Panc1 (cell line): ENCODE measurements around the gene ITLN1. TPM values are rescaled to one million over a fixed set of nuclear protein-coding genes. Genes with fewer than 3 reads are reported as not detected.

Experiments used
- ATAC-seq: fragments of 200-7000 bp; cut with Tn5 transposase; 2 replicates; pipeline ENCODE4 v1.9.1; 2020; ENCODE audit warnings: mild to moderate bottlenecking, moderate library complexity
- BruUV-seq: library from RNA; stranded (reverse); fragments of 400-500 nt; replicated peaks from 2 replicates; lab custom pipeline; 2021; lab: Mats Ljungman, UMichigan
- CTCF ChIA-PET: fragments of 300-600 bp; sonication (Branson Sonifier 250); formaldehyde crosslinking; loops from one replicate; lab custom pipeline; 2022; ENCODE audit warnings: antibody characterized with exemption; lab: Charles Lee
- POLR2A ChIA-PET: fragments of 300-600 bp; sonication (Branson Sonifier 250); formaldehyde crosslinking; loops from one replicate; lab custom pipeline; 2022; ENCODE audit warnings: antibody characterized with exemption; lab: Charles Lee
- DNase-seq: peaks from one replicate; pipeline ENCODE4 v3.0.0-alpha.2; 2010; ENCODE audit warnings: low read depth, low spot score
- H3K27ac ChIP-seq: 2 replicates; pipeline ENCODE4 v1.5.1; 2011; ENCODE audit warnings: mild to moderate bottlenecking, low read length, inconsistent platforms
- H3K27me3 ChIP-seq: fragments of 200-500 bp; sonication (Bioruptor generic); 2 replicates; pipeline ENCODE4 v1.6.0; 2014; ENCODE audit warnings: low read length, inconsistent platforms; ENCODE audit not compliant: control insufficient read depth, insufficient read depth
- H3K36me3 ChIP-seq: fragments of 200-500 bp; sonication (Bioruptor generic); 2 replicates; pipeline ENCODE4 v1.5.1; 2014; ENCODE audit warnings: inconsistent platforms, mild to moderate bottlenecking, low read length, moderate library complexity; ENCODE audit not compliant: control insufficient read depth, insufficient read depth
- H3K4me1 ChIP-seq: 2 replicates; pipeline ENCODE4 v1.5.1; 2011; ENCODE audit warnings: inconsistent platforms, mild to moderate bottlenecking, low read length, moderate library complexity; ENCODE audit not compliant: control insufficient read depth, insufficient read depth
- H3K4me3 ChIP-seq, 2 experiments: 2 replicates each; pipeline ENCODE4 v1.5.1; 2011 to 2012; ENCODE audit warnings: low read depth in 2 of 2, low read length in 2 of 2, mild to moderate bottlenecking in 2 of 2, inconsistent platforms in 1 of 2, moderate library complexity in 1 of 2
- H3K9me3 ChIP-seq: fragments of 200-500 bp; sonication (Bioruptor generic); 2 replicates; pipeline ENCODE4 v1.5.1; 2014; ENCODE audit warnings: low read depth, mild to moderate bottlenecking, inconsistent platforms, low read length, moderate library complexity; ENCODE audit not compliant: control insufficient read depth, insufficient read depth
- POLR2AphosphoS5 ChIP-seq: IDR thresholded peaks from 2 replicates; pipeline ENCODE4 v1.6.1; 2012; ENCODE audit warnings: mild to moderate bottlenecking, low read depth, low read length, moderate library complexity
- SIN3A ChIP-seq: IDR thresholded peaks from 2 replicates; pipeline ENCODE4 v1.6.1; 2012; ENCODE audit warnings: low read depth, mild to moderate bottlenecking, low read length, moderate library complexity, borderline replicate concordance; ENCODE audit not compliant: insufficient read depth
- TCF7L2 ChIP-seq: IDR thresholded peaks from 2 replicates; pipeline ENCODE4 v1.6.1; 2011; ENCODE audit warnings: mild to moderate bottlenecking, low read depth, low read length, inconsistent platforms
- in situ Hi-C: cut with HindIII; loops from 2 replicates; pipeline ENCODE4 v1.10.0; 2016; ENCODE audit warnings: low sequenced_read_pairs, low pct_unique_long_range_greater_than_20kb
- intact Hi-C: fragments of 100-400 bp; cut with micrococcal nuclease; formaldehyde crosslinking; loops from one replicate; pipeline ENCODE4 v1.10.0; 2022; ENCODE audit not compliant: unreplicated experiment
- total RNA-seq: library from RNA; stranded (reverse); gene quantifications from one replicate; pipeline ENCODE4 v1.2.1, GENCODE V29; 2021; ENCODE audit not compliant: unreplicated experiment
- TF ChIP-seq, protein P1 (sequence below): fragments of 450-650 bp; IDR thresholded peaks from 2 replicates; pipeline ENCODE4 v1.5.1; 2017; ENCODE audit warnings: mild to moderate bottlenecking
- TF ChIP-seq, protein P2 (sequence below), 2 experiments: IDR thresholded peaks; 2 replicates each; pipeline ENCODE4 v1.6.1; 2011 to 2012; ENCODE audit warnings: low read depth in 2 of 2, control low read depth in 1 of 2, low read length in 1 of 2, mild to moderate bottlenecking in 1 of 2, moderate library complexity in 1 of 2; ENCODE audit not compliant: insufficient read depth in 1 of 2

Gene ITLN1
- total RNA-seq, 1 experiment from 2014 or later: not detected

GRCh38 chr1:160853754-160854153 lies 31.2 kb downstream of the ITLN1 start:
- in situ Hi-C loops (no loop called here), intact Hi-C loops (no loop called here)
- 0 out of 2 replicates have a peak, but pooled peaks cover 6% of the 10 kb centered on the region for H3K27me3 ChIP-seq
- no peaks in the 10 kb centered on the region for H3K4me1 ChIP-seq
- ATAC-seq: no peak
- DNase-seq: no peak
- TF ChIP-seq, protein P1, sequence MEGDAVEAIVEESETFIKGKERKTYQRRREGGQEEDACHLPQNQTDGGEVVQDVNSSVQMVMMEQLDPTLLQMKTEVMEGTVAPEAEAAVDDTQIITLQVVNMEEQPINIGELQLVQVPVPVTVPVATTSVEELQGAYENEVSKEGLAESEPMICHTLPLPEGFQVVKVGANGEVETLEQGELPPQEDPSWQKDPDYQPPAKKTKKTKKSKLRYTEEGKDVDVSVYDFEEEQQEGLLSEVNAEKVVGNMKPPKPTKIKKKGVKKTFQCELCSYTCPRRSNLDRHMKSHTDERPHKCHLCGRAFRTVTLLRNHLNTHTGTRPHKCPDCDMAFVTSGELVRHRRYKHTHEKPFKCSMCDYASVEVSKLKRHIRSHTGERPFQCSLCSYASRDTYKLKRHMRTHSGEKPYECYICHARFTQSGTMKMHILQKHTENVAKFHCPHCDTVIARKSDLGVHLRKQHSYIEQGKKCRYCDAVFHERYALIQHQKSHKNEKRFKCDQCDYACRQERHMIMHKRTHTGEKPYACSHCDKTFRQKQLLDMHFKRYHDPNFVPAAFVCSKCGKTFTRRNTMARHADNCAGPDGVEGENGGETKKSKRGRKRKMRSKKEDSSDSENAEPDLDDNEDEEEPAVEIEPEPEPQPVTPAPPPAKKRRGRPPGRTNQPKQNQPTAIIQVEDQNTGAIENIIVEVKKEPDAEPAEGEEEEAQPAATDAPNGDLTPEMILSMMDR: no peak
- TF ChIP-seq SIN3A (no peak), POLR2AphosphoS5 (no peak), TCF7L2 (no peak)
- TF ChIP-seq, protein P2, sequence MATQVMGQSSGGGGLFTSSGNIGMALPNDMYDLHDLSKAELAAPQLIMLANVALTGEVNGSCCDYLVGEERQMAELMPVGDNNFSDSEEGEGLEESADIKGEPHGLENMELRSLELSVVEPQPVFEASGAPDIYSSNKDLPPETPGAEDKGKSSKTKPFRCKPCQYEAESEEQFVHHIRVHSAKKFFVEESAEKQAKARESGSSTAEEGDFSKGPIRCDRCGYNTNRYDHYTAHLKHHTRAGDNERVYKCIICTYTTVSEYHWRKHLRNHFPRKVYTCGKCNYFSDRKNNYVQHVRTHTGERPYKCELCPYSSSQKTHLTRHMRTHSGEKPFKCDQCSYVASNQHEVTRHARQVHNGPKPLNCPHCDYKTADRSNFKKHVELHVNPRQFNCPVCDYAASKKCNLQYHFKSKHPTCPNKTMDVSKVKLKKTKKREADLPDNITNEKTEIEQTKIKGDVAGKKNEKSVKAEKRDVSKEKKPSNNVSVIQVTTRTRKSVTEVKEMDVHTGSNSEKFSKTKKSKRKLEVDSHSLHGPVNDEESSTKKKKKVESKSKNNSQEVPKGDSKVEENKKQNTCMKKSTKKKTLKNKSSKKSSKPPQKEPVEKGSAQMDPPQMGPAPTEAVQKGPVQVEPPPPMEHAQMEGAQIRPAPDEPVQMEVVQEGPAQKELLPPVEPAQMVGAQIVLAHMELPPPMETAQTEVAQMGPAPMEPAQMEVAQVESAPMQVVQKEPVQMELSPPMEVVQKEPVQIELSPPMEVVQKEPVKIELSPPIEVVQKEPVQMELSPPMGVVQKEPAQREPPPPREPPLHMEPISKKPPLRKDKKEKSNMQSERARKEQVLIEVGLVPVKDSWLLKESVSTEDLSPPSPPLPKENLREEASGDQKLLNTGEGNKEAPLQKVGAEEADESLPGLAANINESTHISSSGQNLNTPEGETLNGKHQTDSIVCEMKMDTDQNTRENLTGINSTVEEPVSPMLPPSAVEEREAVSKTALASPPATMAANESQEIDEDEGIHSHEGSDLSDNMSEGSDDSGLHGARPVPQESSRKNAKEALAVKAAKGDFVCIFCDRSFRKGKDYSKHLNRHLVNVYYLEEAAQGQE (IDR thresholded peaks at IDR 0.05; ENCODE audit: insufficient read depth in 1 of 2, low read depth in 2 of 2, low read length in 1 of 2): no peak
- no TSS peak for BruUV-seq
- POLR2A ChIA-PET: no interaction called here
- CTCF ChIA-PET: no interaction called here
- no peaks in the 10 kb centered on the region for H3K36me3 ChIP-seq
- H3K27ac ChIP-seq: no peak overlapping the region
- H3K4me3 ChIP-seq: no peak overlapping the region
- no peaks in the 10 kb centered on the region for H3K9me3 ChIP-seq

- BruUV-seq: no TSS peak
- TF ChIP-seq, protein P1: no peak
- TF ChIP-seq SIN3A (no peak), TCF7L2 (no peak), POLR2AphosphoS5 (no peak)
- TF ChIP-seq, protein P2 (IDR thresholded peaks at IDR 0.05; ENCODE audit: insufficient read depth in 1 of 2, low read depth in 2 of 2, low read length in 1 of 2): no peak
- Histone ChIP-seq H3K4me3 (no peak overlapping the region), H3K4me1 (no peaks in the 10 kb centered on the region), H3K27me3 (0 out of 2 replicates have a peak, but pooled peaks cover 6% of the 10 kb centered on the region), H3K9me3 (no peaks in the 10 kb centered on the region), H3K36me3 (no peaks in the 10 kb centered on the region), H3K27ac (no peak overlapping the region)
- ATAC-seq: no peak
- in situ Hi-C loops (no loop called here), intact Hi-C loops (no loop called here)
- ChIA-PET POLR2A (no interaction called here), CTCF (no interaction called here)
- no peak for DNase-seq
These were observed 32.0 kb downstream of the ITLN1 start for GRCh38 chr1:160853014-160853413.
